ENCODE results near the gene ZNF467.
A peak's percentile ranks its signal among the peaks of the same experiment; 100 is the strongest.

The ZNF467 gene

GRCh38 chr7:149751043-149751775 lies 22.2 kb downstream of the ZNF467 start:
- no peak for DNase-seq (ENCODE audit: low read depth in 4 of 4, low spot score in 1 of 4)

- DNase-seq (ENCODE audit: low read depth in 4 of 4, low spot score in 1 of 4), result no peak
Measured at GRCh38 chr7:149750122-149750845, 23.1 kb downstream of the ZNF467 start.

DNA sequence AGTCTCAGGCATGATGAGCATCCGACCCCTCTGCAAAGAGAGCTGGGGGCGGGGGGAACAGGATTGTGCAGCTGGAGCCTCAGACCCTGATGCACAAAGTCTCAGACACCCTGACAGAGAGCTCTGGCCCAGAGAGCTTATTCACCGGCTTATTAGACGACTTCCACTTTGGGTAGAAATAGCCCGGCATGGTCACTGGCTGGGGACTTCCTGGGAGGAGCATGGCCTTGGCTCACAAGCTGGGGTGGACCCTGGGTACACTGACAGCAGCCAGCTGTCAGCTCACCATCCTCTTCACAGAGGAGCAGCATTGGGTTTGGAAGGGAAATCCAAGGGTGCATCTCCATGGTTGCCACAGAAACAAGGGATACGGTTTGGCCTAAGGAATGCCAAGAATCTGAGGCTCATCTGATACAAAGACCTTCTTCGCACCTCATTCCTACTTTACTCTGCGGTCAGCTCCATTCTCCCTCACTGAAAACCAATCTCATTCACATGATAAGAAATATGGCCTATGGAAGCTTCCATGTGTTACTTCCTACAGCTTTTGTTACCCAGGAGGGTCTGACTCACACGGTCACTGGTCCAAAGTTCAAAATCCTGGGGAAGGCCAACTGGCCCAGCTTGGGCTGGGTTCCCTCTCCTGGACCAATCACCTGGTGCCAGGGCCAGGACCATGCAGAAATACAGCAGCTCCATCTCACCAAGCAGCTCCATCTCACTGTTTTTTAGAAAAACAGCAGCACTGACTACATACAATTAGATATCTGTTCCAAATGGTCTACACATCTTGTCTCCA lies 25.1 kb downstream of the ZNF467 start:
- DNase-seq (ENCODE audit: low read depth in 4 of 4, low spot score in 1 of 4), result no peak

GRCh38 chr7:149743476-149744255 lies 29.7 kb downstream of the ZNF467 start:
- no peak for DNase-seq (ENCODE audit: low read depth in 4 of 4, low spot score in 1 of 4)

DNA sequence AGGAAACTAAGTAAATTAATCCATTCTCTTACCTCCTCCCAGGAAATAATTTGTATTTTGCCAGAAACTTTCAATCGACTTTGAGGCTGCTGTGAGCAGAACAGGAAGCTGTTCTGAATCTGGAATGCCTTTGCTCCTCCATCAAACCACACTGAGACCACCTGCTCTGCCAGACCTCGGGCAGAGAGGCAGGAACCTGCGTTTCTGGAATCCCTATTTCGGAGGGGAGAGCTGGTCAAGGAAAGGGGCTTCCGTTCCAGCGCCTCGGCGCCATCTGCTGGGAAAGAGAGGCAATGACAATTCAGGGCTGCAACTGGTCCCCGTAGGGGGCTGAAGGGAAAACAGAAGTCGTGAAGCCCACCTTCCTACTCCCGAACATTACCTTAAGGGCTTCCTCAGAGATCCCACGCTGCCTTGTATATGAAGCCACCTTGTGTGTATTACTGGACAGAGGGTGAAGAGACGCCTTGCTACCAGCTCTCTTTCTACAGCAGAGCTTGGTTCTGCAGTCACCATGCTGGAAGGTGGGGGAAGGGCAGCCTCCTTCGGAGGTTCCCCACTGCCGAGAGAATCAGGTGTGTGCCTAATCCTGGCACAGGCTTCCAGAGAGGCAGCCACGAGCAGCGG lies 31.2 kb downstream of the ZNF467 start:
- DNase-seq (ENCODE audit: low read depth in 4 of 4, low spot score in 1 of 4), result peak; percentile 36 to 45 (median 44)

DNA sequence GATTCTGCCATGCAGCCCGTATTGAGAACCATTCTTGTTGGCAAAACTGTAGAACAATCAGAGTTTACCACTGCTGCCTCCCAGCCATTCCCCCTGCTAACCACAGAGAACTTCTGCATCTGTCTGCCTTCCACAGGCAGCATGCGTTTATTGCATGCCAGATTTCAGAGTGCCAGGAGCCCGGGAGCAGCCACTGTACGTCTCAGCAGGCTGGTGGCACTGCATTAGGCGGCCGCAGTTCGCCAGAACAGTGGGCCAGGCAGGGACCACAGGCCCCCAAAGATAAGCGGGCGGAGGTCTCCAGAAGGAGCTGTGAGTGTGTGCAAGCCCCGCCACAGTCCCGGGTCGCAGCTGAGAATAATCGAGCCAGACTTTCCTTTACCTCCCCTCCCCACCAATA lies 31.8 kb downstream of the ZNF467 start:
- no peak for DNase-seq (ENCODE audit: low read depth in 4 of 4, low spot score in 1 of 4)

DNA sequence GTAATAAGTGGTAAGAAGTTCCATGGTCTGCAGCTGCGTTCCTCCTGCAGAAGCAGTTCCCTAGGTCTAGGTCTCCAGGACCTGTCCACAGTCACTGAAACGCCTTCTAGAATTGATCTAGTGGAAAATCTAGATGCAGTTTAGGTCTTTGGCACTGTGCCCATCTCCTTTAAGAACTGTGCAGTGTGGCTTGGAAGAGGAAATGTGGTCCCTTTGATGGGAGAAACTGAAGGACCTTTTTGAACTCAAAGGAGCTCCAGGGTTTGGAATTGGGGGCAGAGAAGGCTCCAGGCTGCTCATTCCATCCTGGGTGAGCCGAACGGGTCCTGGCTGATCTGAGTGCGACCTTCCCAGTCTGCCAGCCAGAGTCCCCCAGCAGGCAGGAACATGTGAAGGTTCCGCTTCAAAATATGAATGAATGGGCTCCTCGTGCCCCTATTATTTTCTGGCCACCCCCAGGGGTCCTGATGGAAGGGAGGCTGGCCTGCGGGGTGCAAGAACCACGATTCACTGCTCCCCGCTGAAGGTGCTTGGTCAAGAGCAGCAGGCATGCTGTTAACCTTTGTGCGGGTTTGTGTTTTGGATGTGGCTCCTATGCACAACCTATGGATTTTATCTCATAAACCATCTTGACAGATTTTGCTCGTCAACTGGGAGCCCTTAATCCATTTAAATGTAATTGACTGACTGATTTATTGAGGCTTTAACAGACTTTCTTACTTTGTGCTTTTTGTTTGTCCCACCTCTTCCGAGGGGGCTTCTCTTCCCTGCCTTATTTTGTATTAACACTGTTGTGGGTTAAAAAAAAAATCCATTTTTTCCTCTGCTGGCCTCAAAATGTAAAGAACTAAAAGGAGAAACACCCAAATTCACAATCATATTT lies 36.7 kb downstream of the ZNF467 start:
- no peak for DNase-seq (ENCODE audit: low read depth in 4 of 4, low spot score in 1 of 4)

DNA sequence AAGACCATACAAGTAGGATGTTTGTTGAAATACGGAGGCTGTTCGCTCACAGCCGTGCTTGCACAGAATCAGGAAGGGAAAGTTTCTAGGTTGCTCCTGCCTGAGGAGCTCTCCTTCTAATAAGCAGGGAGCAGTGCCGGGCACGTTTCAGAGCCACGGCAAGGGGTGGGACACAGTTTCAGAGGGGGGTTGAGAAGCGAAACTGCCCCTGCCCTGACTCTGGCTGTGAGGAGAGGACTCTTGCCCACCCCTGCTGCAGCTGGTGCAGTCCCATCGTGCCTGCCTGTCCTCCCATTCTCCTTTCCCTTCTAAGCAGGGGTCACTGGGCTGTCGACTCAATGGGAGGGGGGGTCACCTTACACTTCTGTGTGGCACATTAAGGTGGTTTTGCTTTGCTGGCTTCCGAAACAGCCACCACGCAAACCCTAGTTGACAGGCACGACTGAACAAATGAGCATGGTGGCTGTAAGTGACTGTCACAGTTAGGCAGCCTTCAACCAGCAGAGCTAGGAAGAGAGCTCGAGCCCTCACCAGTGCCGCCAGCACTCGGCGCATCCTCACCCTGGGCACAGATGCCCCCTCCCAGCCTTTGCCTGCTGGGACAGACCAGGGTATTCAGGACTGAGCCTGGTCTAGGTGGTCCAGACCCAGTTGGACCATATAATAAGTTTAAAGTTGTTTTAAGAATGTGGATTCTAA lies 37.5 kb downstream of the ZNF467 start:
- no peak for DNase-seq (ENCODE audit: low read depth in 4 of 4, low spot score in 1 of 4)

GRCh38 chr7:149735181-149735602 lies 38.2 kb downstream of the ZNF467 start:
- DNase-seq (ENCODE audit: low read depth in 4 of 4, low spot score in 1 of 4), result no peak

GRCh38 chr7:149734791-149735075 lies 38.7 kb downstream of the ZNF467 start:
- no peak for DNase-seq (ENCODE audit: low read depth in 4 of 4, low spot score in 1 of 4)

- no peak for DNase-seq (ENCODE audit: low read depth in 4 of 4, low spot score in 1 of 4)
Measured at GRCh38 chr7:149733924-149734790, 39.2 kb downstream of the ZNF467 start.

DNA sequence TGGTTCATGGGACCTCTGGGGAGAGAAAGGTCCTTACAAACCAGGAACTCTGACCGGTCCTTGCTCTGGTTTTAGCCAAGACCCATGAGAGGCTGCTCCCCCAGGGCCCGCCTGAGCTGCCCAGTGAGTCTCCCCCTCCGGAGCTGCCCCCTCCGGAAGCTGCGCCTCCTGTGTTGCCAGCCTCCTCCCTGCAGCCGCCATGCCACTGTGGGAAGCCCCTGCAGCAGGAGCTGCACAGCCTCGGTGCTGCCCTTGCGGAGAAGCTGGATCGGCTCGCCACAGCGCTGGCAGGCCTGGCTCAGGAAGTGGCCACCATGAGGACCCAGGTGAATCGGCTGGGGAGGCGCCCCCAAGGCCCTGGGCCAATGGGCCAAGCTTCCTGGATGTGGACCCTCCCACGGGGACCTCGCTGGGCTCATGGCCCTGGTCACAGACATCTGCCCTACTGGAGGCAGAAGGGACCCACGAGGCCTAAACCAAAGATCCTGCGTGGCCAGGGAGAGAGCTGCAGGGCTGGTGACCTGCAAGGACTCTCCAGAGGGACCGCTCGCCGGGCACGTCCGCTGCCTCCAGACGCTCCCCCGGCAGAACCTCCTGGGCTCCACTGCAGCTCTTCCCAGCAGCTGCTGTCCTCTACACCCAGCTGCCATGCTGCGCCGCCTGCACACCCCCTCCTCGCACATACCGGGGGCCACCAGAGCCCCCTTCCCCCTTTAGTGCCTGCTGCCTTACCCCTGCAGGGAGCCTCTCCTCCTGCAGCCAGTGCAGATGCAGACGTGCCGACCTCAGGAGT lies 40.1 kb downstream of the ZNF467 start:
- no peak for DNase-seq (ENCODE audit: low read depth in 4 of 4, low spot score in 1 of 4)

- no peak for DNase-seq (ENCODE audit: low read depth in 4 of 4, low spot score in 1 of 4)
Measured at GRCh38 chr7:149732611-149733010, 40.8 kb downstream of the ZNF467 start.

- DNase-seq (ENCODE audit: low read depth in 4 of 4, low spot score in 1 of 4), result no peak
Measured at GRCh38 chr7:149732111-149732561, 41.3 kb downstream of the ZNF467 start.

- DNase-seq (ENCODE audit: low read depth in 4 of 4, low spot score in 1 of 4), result no peak
Measured at GRCh38 chr7:149731207-149731955, 42.0 kb downstream of the ZNF467 start.

DNA sequence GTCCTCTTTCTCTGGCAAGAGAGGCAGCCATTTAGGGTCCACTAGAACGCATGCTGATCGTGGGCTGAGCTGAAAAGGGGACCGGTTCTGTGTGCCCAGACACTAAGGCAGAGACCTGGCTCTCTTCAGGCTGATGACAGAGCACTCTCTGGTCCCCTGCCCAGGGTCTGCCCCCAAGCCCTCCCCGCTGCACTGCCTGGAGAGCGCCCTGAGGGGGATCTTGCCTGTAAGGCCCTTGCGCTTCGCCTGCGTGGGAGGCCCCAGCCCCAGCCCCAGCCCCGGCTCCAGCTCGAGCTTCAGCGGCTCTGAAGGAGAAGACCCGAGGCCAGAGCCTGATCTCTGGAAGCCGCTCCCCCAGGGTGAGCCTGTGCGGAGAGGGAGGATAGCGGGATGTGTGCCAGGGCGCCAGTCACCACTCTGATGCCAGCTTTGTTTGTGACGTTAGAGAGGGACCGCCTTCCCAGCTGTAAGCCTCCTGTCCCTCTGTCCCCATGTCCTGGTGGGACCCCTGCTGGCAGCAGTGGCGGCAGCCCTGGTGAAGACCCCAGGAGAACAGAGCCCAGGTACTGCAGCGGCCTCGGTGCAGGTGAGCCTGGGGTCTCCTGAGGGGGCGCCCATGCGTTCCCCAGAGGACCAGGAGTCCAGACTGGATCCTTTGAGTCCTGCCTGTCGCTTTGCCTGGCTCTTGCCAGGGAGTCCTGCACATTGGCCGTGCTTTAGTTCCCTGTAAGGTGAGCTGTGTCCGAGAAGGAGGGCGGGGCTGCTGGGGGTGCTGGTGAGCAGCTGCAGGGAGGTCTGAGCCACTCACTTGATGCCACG lies 43.2 kb downstream of the ZNF467 start:
- DNase-seq (ENCODE audit: low read depth in 4 of 4, low spot score in 1 of 4), result no peak

Data from stimulated activated CD4-positive, alpha-beta T cell treated with anti-CD3 and anti-CD28 coated beads, Interleukin-1b, Interleukin-23, amount 100 ng/mL, for 24 hours (primary cell).